Measurements from ENCODE around the gene PIGH.
"Not testable (repeated sequence)": the region's sequence is repeated elsewhere in the genome, so short reads cannot be mapped to it uniquely, and the experiment has no call there.

PIGH gene, protein sequence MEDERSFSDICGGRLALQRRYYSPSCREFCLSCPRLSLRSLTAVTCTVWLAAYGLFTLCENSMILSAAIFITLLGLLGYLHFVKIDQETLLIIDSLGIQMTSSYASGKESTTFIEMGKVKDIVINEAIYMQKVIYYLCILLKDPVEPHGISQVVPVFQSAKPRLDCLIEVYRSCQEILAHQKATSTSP

DNA sequence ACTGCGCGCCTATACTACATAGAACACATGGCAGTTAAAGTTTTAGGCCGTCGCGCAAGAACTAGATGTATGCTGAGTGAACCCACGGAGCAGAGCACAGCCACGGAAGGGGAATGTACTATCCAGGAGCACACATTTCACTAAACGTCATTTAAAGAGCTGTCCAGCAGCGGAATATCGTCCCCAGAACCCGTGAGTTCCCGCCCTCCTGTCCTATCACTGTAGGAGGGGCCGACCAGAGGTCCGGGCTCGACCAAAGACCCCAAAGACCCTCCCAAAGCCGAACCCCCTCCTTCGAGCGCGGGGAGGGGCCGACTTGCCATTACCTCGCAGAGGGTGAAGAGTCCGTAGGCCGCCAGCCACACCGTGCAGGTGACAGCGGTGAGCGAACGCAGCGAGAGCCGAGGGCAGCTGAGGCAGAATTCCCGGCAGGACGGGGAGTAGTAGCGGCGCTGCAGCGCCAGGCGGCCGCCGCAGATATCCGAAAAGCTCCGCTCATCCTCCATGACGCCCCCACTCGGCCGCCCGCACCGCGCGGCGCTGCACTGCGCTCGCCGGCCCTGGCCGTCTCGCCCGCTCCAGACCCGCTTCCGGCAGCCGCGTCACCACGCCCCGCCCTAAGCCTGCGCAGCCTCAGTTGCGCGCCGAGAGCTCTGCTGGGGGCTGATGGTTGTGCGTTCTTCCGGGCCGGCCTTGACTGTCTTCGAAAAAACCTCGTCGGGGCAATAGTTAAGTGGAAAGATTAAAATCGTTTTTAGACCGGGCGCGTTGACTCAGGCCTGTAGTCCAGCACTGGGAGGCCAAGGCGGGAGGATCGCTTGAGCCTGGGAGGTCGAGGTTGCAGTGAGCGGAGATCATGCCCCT, at the start of gene PIGH:
Gene PIGH (minus strand): TSS at position 571 of the 864 bp plus-strand sequence. CDS start 65 bp downstream, at position 506.
- peak; percentile 93 for DNase-seq

DNA sequence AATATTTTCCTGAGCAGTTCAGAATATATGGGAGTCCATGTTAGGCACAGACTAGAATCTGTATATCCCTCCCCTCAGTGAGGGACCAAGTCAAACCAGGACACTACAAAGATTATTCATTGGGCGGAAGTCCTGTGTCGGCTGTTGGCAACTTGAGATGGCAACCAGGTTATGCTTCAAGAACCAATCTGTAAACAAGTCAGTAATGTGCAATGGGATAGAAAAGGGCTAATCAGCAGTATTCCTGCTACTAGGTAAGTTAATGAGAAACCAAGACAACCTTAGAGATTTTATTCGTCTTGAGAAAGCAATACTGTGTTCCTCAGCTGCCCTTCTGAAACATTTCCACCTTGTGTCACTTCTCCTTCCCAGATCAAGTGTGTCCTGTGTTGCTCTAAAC, 46.1 kb upstream of the PIGH start:
- DNase-seq = no peak

DNA sequence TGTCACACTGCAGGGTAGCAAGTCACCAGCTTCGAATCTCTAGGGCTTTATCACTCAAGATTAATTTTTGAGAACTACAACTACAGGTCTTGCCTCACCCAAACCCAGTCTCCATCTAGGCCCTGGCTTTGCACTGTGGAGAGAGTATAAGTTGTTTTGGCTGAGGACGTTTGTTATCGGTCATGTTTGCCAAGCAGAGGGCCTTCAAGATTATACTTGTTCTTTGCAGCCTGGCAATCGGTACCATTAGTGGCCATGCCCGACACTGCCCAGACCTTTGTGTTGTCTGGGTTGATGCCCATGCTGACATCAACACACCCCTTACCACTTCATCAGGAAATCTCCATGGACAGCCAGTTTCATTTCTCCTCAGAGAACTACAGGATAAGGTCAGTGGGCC, 45.3 kb upstream of the PIGH start:
- DNase-seq = no peak

DNA sequence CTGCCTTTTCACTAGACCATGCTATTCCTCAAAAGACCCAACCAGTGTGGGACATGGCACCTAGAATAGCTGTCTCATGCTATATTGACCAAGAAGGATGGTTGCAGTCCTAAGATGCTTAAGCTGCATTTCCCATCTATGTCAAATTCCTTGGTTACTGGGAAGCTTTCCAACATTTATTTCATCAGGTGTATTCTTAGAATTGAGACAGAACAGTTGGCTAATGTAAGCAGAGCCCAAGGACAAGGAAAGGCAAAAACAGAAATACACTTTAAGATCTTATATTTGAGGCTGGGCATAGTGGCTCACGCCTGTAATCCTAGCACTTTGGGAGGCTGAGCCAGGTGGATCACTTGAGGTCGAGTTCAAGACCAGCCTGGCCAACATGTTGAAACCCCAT, 44.4 kb upstream of the PIGH start:
- DNase-seq = no peak

DNA sequence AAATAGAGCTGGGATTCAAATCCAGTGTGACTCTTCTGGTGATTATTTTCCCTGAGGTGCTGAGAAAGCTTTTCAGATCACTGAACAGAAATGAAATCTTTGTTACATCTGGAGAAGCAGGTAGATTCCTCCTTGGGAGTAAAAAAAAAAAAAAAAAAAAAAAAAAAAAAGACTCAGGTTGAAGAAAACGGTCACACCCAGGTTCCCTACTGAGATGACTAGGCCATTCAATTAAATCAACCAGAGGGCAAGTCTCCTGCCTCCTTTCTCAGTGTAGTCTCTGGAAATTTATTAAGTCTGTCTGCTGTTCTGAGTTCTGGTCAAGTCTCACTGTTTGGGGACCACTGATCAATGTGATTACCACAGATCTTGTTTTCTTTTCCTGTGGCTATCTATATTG, 43.6 kb upstream of the PIGH start:
- DNase-seq = no peak

DNA sequence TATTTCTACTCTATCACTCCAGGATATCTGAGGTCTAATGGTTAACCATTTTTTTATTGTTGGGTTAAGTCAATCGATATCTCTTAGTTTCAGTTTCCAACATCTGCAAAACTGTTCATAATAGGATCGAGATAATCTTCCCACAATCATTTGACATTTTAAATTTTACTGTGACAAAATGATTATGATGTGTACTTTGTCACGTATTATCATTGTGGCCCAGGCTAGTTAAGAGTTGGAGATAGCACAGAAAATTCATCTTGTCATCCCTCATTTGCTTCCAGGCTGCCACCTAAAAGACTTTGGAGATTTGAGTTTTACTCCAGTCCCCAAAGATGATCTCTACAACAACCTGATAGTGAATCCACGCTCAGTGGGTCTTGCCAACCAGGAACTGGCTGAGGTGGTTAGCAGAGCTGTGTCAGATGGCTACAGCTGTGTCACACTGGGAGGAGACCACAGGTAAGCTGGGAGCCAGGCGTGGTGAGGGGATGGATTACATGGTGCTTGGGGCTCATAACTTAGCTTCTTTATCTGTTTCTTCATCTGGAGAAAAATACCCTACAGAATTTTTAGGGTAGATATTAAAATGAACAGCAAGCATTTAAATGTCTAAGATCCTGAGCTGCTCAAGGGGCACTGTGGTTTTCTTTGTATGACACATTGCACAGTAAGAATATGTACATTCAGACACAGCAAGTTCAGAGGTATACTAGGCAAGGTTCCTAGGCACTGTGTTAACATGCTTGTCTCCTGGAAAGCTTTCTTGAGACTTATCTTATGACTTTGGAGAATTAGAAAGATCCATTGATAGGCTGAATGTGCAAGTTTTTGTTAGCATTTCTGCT, 42.1 kb upstream of the PIGH start:
- DNase-seq = no peak

DNA sequence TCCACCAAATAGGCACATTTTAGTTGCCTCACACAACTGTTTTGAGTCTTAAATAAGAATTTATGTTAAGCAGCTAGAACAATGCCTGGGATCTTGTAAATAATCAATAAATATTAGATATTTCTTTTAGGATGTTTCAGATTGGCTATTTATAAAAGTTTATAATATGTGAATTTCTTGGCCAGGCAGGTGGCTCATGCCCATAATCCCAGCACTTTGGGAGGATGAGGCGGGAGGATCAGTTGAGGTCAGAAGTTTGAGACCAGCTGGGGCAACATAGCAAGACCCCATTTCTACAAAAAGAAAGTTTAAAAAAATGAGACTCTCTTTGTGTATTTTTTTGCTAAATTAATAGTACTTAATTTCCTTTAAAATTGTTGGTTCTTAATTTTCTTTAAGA, 41.4 kb upstream of the PIGH start:
- DNase-seq = no peak

DNA sequence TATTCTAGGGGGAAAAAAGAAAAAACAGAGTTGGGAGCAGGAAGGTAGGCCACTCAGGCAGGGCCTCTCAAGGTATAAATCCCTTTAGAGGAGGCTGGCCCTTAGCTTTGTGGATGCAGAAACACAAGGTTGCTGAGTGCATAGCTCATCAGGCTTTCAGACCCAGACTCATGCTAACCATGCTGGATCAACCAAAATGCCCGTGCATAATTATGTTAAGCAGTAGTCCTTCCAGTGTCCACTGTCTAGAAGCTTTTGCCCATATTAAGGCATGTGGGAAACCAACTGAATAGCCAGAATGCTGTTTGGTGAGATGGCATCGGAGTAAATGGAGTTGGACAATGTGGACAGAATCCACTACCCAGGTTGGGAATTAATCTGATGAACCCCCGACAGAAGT, 38.6 kb upstream of the PIGH start:
- DNase-seq = no peak

DNA sequence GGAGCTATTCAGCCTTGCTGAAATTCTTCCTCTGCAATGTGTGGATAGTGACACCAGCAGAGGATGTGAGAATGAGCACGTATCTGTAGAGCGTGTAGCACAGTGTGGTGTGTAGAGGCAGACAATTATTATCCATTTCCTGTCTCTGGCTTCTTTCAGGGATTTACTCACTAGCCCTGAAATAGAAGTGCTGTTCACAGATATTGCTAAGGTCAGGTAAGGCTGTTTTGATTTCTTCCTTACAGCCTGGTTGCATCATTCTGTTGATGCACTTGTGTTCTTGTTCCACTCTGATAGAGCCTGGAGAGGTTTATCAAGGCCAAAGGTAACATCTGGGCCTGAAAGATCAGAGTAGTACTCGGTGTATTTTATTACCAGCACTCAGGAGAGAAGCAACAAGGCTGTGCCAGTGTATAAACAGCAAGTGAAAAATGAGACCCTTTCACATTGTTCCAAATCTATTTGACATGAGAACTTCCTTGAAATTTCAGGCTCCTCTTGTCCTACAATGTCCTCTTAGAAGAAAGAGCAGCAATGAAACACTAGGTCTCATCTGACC, 36.4 kb upstream of the PIGH start:
- DNase-seq = no peak

DNA sequence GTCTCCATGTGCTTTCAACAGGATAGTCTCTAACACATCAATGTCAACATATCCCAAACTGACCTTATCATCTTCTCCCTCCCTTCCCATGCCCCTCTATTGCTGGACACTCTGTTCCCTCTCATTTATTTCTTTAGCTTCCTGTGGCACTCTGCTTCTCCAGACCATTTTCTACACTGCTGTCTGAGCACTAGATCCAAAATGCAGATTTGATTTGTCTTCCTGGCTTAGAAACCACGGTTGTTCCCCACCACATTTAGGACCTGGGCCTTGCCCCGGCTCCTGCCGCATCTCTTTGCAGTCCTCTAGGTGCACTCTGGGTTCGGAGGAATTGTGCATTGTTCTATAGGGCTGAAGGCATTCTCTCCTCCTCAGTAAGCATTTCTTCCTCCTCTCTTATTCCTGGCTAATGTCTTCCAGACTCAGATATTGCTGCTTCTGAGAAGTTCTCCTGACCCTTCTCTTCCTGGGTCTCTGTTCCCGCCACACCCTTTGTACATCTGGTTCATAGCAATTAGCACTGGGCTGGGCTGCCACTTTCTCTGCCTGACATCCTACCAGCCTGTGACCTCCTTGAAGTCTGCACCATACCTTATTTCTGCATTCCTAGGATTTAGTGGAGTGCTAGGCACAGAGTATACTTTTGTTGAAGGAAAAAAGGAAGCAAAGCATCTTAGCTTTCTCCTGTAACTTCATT, 33.5 kb upstream of the PIGH start:
- DNase-seq = no peak

DNA sequence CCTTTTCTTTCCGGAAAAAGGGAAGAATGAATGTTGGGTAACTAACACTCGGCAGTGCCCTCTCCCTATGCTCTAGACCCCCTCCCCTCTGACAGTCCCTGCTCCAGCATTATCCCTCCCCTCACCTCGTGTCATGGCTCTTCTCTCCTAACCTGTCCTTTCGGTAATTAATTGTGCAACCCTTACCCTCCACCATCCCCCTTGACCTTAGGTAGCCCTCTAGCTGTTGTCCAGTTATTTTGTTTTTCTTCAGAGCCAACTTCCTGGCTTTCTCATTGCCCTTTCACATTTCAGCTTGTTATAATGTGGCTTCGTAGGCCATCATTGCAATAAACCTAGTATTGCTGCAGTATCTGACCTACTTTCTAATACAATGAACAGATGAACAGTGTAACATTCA, 30.9 kb upstream of the PIGH start:
- no peak for DNase-seq

DNA sequence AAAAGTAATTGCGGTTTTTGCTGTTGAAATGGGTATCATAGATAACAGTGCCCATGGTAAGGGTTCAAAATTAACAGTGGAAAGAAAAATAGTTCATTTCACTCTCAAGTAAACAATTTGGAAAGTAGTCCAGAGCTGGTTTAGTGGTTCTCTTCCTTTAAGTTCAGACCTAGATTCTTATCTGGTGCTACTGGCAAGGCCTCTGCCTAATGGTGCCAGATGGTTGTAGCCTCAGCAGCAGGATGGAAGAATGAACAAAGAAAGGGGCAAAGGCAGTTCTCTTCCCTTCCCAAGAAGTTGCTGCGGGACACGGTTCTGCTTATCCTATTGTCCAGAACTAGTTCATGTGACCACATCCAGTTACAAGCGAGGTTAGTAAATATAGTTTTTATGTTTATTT, 30.1 kb upstream of the PIGH start:
- no peak for DNase-seq

DNA sequence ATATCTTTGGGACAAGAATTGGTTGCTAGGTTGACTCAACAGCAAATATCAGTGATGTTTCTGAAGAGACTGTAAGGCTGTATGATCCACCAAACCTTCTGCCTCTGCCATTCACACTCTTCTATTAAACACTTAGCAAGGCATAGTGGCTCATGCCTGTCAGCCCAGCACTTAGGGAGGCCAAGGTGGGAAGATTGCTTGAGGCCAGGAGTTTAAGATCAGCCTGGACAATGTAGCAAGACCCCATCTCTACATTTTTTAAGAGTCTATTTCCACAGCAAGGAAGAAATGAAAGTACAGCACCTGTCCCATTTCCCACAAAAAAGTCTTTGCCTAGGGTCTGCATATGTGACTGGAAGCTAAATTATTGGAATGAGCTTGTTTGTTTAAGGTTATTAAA, 27.5 kb upstream of the PIGH start:
- DNase-seq = no peak

DNA sequence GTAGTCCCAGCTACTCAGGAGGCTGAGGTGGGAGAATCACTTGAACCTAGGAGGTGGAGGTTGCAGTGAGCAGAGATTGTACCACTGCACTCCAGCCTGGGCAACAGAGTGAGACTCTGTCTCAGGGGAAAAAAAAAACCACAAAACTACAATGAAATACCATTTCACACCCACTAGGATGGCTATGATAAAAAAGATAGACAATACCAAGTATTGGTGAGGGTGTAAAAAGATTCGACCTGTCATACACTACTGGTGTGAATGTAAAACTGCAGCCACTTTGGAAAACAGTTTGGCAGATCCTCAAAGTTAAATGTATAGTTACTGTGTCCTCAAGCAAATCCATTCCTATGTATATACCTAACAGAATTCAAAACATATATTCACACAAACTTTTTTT, 26.1 kb upstream of the PIGH start:
- not testable (repeated sequence) for DNase-seq

DNA sequence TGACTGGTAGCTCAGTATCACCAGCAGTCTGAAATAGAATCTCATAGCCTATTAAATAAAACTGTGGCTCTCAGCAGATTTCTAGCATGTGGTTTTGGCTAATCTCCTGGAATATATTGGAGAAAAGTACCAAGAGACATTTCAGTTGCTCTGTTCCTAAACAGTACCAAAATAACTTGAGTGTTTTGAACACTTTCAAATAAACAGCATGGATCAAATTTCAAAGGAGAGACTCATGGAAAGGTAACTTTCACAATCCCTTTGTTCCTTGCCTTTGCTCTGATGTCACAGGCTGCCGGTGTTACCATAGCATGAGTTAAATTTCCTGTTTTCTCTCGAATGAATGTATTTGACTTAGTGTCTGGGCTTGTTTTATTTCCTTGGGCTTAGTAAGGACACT, 23.0 kb upstream of the PIGH start:
- DNase-seq = no peak

DNA sequence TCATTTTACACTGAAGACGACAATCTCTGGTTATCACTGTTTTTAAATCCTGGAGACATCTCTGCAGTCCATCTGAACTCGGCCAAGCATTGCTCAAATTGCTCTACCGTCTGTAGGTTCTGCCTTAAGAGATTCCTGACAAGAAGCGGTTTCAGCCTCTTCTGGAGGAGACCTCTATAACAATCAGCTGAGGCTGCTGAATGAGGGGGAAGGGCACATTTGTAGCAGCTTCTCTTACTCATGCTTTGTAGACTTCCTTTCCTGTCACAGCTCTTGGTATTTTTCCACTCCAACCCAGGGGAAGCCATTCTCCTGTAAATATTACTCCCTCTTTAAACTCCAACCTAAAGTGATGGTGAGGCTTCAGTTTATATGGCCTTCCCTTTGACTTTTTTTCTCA, 22.6 kb upstream of the PIGH start:
- DNase-seq = no peak

DNA sequence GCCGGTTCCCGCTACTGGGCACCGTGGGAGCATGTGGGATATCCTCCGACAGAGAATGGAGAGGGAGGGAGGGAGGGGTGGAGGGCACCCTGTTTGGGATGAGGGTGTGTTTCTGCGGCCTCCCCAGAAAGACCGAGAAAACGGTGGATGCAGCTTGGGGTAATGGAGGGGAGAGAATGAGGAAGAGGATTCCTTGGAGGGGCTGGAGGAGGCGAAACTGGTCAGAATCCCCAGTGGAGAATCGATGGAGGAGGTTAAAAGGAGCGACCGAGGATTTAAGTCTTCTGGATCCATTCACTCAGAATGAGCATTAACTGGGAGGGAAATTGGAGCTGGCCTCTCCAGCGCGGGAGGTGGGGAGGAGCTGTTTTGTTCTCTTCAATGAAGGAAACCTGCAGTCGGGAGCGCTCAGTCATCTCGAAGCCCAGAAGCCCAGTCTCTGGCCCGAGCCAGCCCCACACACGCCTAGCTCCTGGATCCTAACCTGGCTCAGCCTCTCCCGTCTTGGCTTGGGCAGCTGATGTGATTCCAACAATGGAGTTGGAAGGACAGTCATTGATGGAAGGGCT, 20.2 kb upstream of the PIGH start:
- no peak for DNase-seq

DNA sequence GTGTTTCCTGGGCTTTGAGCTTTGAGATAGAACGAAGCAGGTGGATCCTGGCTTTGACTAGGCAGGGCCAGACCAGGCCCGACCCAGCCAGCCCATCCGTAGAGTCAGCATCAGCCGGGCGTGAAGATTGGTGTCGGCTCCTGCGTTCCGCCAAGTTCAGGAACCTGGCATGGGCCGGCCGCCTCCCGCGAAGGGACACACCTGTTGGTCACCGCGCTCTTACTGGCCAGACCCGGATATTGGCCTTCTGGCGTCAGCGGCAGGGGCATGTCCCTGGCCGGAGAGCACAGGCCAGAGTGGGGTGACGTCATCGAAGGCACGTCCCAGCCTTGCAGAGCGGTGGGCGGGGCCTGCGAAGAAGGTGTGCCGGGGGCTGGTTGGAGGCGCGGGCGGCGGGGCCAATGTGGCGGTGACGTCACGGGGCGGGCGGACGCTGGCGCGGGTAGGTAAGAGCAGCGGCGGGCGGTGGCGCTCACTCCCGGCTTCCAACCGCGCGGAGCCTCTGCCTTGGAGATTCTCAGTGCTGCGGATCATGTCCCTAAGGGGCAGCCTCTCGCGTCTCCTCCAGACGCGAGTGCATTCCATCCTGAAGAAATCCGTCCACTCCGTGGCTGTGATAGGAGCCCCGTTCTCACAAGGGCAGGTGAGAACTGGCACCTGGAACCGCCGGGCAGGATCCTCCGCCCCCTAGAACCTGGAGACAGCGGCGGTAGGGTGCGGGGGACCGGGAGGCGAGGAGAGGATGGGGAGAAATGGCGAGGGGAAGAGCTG, 19.6 kb upstream of the PIGH start, which contains the start of gene ARG2:
Gene ARG2 (plus strand): TSS at position 475 of the 771 bp plus-strand sequence. CDS start 58 bp downstream, at position 533.
- peak; percentile 96 for DNase-seq

DNA sequence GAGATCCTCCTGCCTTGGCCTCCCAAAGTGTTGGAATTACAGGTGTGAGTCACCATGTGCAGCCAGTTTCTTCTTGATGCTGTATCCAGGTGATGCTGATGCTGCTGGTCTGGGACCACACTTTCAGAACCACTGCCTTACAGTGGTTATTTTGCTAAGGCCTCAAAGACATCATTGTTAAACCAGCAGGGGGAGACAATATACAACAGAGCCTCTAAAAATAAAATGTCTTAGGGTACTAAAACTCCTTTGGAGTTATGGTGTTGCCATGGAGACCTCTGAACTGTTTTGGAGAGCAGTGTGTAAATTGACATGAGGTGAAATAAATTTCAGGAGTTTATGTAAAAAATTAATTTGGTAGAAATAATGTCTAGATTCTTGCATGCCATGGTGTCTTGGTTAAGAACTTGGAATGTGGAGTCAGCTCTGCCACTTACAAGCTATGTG, 18.6 kb upstream of the PIGH start:
- DNase-seq = no peak

DNA sequence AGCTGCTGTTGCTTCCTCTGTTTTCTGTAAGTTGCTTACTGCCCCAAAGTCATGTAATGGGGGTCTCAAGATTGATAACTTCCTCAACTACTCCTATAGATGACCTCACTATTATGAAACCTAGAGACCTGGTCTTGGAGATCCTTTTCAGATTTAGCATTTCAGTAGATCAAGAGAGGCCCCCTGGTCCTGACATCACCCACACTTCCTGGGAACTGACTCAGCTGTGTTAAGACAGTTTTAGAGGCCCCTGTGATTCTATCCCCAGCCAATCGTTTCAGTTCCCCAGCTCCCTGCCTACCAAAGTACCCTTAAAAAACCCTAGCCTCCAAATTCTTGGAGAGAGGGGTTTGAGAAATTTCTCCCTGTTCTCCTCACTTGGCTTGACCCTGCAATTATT, 10.4 kb upstream of the PIGH start:
- DNase-seq = no peak

DNA sequence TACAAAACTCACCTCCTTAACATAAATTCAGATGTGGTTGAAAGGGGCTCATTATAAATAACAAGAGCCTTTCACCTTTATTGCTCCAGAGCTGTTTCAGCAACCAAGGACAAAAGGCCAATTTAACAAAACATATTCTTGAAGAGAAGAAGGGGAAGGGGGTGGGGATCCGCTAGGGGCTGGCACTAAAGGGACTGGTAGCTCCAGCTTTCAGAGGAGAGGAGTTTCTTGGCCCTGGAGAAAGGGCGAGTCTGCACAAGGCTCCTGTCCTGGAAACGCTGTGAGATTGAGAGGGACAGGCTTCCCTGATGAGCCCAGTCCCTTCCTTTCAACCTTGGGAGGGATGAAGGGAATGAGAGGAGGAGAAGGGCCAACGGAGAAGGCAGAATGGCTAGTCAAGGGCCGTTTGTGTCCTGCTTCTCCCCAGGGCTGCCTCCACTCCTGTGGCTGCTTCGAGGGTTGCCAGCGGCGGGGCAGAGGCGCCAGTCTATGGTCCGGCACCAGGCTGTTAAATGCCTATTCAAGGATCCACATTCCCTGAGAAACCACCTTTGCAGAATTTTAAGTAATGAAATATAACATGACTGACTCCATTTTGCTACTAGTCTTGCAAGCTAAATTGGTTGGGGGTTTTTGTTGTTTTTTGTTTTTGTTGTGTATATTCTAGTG, 9.7 kb upstream of the PIGH start:
- DNase-seq = no peak
